Natural killer cell treated with Interleukin-12 subunit alpha and Interleukin-12 subunit beta and Interleukin-15 and Interleukin-18, amount 100 ng/mL, for 72 hours (primary cell): ENCODE results near the gene LAPTM4A. TPM values are rescaled to one million over a fixed set of nuclear protein-coding genes. Genes with fewer than 3 reads are reported as not detected.

Experiments
- ATAC-seq, 2 donors: fragments of 150-1000 bp; cut with Tn5 transposase in 1 of 2; sonication (Bioruptor Pico), chemical (Tn5 transposase) in 1 of 2; 2 replicates each; pipeline ENCODE4 v1.10.0; 2021
- DNase-seq: peaks from one replicate; pipeline ENCODE4 v3.0.0; 2022; ENCODE audit warnings: low spot score
- H3K27ac Mint-ChIP-seq, 2 donors: 1 replicate in 1 of 2; 2 replicates in 1 of 2; pipeline ENCODE4 v1.8.0; 2022; ENCODE audit warnings: mixed read lengths in 2 of 2, mild to moderate bottlenecking in 1 of 2, moderate library complexity in 1 of 2
- H3K27me3 Mint-ChIP-seq, 2 donors: 1 replicate in 1 of 2; 2 replicates in 1 of 2; pipeline ENCODE4 v1.8.0; 2022; ENCODE audit warnings: mixed read lengths in 2 of 2
- H3K36me3 Mint-ChIP-seq: one replicate; pipeline ENCODE4 v1.8.0; 2022; ENCODE audit warnings: mixed read lengths
- H3K4me1 Mint-ChIP-seq, 2 donors: 1 replicate in 1 of 2; 2 replicates in 1 of 2; pipeline ENCODE4 v1.8.0; 2022; ENCODE audit warnings: low read depth in 2 of 2, mixed read lengths in 2 of 2, mild to moderate bottlenecking in 1 of 2
- H3K4me3 Mint-ChIP-seq: one replicate; pipeline ENCODE4 v1.8.0; 2022; ENCODE audit warnings: mixed read lengths
- H3K9me3 Mint-ChIP-seq: 2 replicates; pipeline ENCODE4 v1.8.0; 2022; ENCODE audit warnings: mixed read lengths
- total RNA-seq, 2 donors: library from RNA; stranded (reverse); gene quantifications; one replicate each; pipeline ENCODE4 v1.2.3, GENCODE V29; 2022

LAPTM4A gene
- 10 to 100 TPM; 13.2 to 37.2 TPM for total RNA-seq

GRCh38 chr2:20051532-20052228 lies at the start of gene LAPTM4A:
Gene LAPTM4A, minus strand, starts transcription at chr2:20051628. Its CDS starts 108 bp downstream, at chr2:20051520.
- Mint-ChIP-seq H3K9me3 (no peaks in the 10 kb centered on the region), H3K27ac (no peak within 1 kb of the TSS), H3K4me3 (no peak within 1 kb of the TSS), H3K27me3 (peaks cover 13 to 20% of the 10 kb centered on the region in 2 donors), H3K36me3 (no peaks in the 10 kb centered on the region), H3K4me1 (peaks cover 25 to 30% of the 10 kb centered on the region in 2 donors)
- DNase-seq (peak; percentile 99), ATAC-seq (peak; percentile 98 to 99)

DNA sequence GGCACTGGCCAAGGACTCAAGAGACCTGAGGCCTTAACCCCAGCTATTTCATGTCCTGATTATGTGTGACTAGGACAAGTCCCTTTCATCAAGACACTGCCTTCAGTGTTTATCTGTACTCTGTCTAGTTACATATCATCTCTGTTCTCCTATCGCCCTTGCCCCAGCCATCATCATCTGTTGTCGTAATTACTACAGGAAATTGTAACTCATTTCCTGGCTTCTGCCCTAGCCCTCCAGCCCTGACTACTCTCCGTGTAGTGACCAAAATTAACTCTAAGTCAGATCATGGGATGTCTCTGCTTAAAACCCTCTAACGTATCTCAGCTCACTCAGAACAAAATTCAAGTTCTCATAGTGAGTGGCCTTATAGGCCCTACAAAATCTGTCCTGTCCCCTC lies 49.3 kb upstream of the LAPTM4A start:
- Mint-ChIP-seq H3K27me3 (peaks cover 8 to 30% of the 10 kb centered on the region in 2 donors), H3K36me3 (no peaks in the 10 kb centered on the region), H3K27ac (no peak overlapping the region), H3K9me3 (no peaks in the 10 kb centered on the region), H3K4me1 (no peaks in the 10 kb centered on the region), H3K4me3 (no peak overlapping the region)
- ATAC-seq (no peak), DNase-seq (no peak)

DNA sequence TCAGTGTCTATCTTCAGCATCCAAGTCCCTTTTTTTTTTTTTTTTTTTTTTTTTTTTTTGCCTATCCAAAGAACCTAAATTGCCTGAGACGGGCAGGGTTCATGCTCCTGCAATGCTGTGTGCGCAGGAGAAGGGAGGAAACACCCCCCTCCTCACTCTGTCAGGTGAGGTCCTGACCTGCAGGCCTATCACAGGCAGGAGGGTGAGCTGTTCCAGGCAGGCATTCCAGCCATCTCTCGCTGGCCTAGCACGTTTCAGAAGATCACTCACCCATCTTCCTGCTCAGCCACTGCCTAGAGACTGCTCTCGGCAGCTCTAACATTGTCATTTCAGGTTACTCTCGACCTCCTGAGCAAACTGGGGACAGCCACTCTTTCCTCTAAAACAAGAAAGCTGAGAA lies 48.4 kb upstream of the LAPTM4A start:
- H3K4me3 Mint-ChIP-seq: no peak overlapping the region
- H3K27me3 Mint-ChIP-seq: peaks cover 5 to 25% of the 10 kb centered on the region in 2 donors
- no peaks in the 10 kb centered on the region for H3K4me1 Mint-ChIP-seq
- DNase-seq (no peak), ATAC-seq (no peak)
- H3K36me3 Mint-ChIP-seq: no peaks in the 10 kb centered on the region
- no peaks in the 10 kb centered on the region for H3K9me3 Mint-ChIP-seq
- no peak overlapping the region for H3K27ac Mint-ChIP-seq

GRCh38 chr2:20097889-20098714 lies 46.7 kb upstream of the LAPTM4A start:
- peaks cover 5 to 27% of the 10 kb centered on the region in 2 donors for H3K27me3 Mint-ChIP-seq
- peak; percentile 81 to 85 for ATAC-seq
- H3K27ac Mint-ChIP-seq: no peak overlapping the region
- H3K9me3 Mint-ChIP-seq: no peaks in the 10 kb centered on the region
- H3K36me3 Mint-ChIP-seq: no peaks in the 10 kb centered on the region
- H3K4me1 Mint-ChIP-seq: no peaks in the 10 kb centered on the region
- H3K4me3 Mint-ChIP-seq: no peak overlapping the region
- DNase-seq: peak; percentile 79

- Mint-ChIP-seq H3K4me1 (no peaks in the 10 kb centered on the region), H3K36me3 (no peaks in the 10 kb centered on the region), H3K27me3 (peaks cover 6 to 27% of the 10 kb centered on the region in 2 donors), H3K27ac (no peak overlapping the region), H3K9me3 (no peaks in the 10 kb centered on the region), H3K4me3 (no peak overlapping the region)
- no peak for ATAC-seq
- no peak for DNase-seq
Measured at GRCh38 chr2:20095469-20095868, 44.0 kb upstream of the LAPTM4A start.

DNA sequence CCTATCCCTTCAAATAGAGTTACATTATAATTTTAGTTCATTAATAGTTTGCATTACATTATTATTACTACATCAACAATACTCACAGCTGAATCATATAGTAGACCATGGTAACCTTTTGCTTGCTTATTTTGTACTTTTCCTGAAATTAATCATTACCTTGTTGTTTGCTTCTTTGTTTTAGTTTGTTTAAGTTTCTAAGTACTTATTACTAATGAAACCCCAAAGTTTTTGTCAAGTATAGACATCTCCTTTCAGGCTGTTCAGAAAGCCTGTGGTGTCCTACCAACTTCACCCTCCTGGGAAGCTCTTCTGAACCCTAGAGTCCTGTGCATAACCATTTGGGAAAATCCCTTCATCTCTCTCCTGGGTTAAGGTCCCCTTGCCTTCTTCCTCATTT lies 43.5 kb upstream of the LAPTM4A start:
- Mint-ChIP-seq H3K9me3 (no peaks in the 10 kb centered on the region), H3K4me1 (no peaks in the 10 kb centered on the region), H3K4me3 (no peak overlapping the region), H3K27me3 (peaks cover 6 to 23% of the 10 kb centered on the region in 2 donors), H3K36me3 (no peaks in the 10 kb centered on the region), H3K27ac (no peak overlapping the region)
- DNase-seq (no peak), ATAC-seq (no peak)

GRCh38 chr2:20094142-20094755 lies 42.8 kb upstream of the LAPTM4A start:
- H3K27ac Mint-ChIP-seq: no peak overlapping the region
- no peaks in the 10 kb centered on the region for H3K9me3 Mint-ChIP-seq
- DNase-seq (no peak), ATAC-seq (no peak)
- H3K36me3 Mint-ChIP-seq: no peaks in the 10 kb centered on the region
- no peak overlapping the region for H3K4me3 Mint-ChIP-seq
- H3K4me1 Mint-ChIP-seq: no peaks in the 10 kb centered on the region
- peaks cover 8 to 23% of the 10 kb centered on the region in 2 donors for H3K27me3 Mint-ChIP-seq

- H3K36me3 Mint-ChIP-seq: no peaks in the 10 kb centered on the region
- no peak overlapping the region for H3K4me3 Mint-ChIP-seq
- H3K9me3 Mint-ChIP-seq: no peaks in the 10 kb centered on the region
- DNase-seq (no peak), ATAC-seq (no peak)
- no peak overlapping the region for H3K27ac Mint-ChIP-seq
- no peaks in the 10 kb centered on the region for H3K4me1 Mint-ChIP-seq
- H3K27me3 Mint-ChIP-seq: peaks cover 10 to 27% of the 10 kb centered on the region in 2 donors
Measured at GRCh38 chr2:20093263-20094141, 42.1 kb upstream of the LAPTM4A start.

GRCh38 chr2:20092901-20093235 lies 41.4 kb upstream of the LAPTM4A start:
- Mint-ChIP-seq H3K4me1 (no peaks in the 10 kb centered on the region), H3K4me3 (no peak overlapping the region), H3K9me3 (no peaks in the 10 kb centered on the region), H3K27me3 (peaks cover 11 to 31% of the 10 kb centered on the region in 2 donors), H3K27ac (no peak overlapping the region), H3K36me3 (no peaks in the 10 kb centered on the region)
- ATAC-seq: no peak
- DNase-seq: no peak

DNA sequence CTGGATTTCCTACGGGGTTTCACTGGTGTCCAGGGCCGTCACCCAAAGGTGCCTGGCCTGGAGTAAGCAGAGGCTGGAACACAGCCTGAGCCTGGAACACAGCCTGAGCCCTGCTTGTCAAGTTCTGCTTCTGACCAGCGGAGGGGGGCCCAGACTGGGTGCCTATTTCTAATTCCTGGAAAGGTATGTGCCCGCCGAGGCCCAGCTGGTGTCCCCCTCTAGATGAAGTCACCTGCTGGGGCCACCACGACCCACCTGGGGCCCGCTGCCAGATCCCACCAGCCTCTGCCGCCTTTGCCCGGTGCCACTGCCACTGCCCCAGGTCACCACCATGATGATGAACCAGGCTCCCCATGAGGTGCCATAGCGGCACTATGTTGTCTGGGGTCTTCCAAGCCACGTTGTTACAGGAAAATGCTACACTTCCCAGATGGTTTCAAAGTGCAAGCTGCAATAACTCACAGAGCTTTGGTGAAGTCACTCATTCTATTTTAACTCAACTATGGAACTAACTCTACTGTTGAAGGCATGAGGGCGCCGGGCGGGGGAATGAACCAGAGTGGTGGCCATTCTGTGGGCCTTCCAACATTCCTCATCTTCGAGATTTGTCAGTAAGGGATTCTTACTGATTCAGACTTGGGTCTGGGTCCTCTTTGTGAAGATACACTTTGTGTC lies 40.9 kb upstream of the LAPTM4A start:
- H3K9me3 Mint-ChIP-seq: no peaks in the 10 kb centered on the region
- H3K27ac Mint-ChIP-seq: no peak overlapping the region
- DNase-seq (no peak), ATAC-seq (no peak)
- no peak overlapping the region for H3K4me3 Mint-ChIP-seq
- H3K4me1 Mint-ChIP-seq: no peaks in the 10 kb centered on the region
- no peaks in the 10 kb centered on the region for H3K36me3 Mint-ChIP-seq
- H3K27me3 Mint-ChIP-seq: peaks cover 11 to 31% of the 10 kb centered on the region in 2 donors

DNA sequence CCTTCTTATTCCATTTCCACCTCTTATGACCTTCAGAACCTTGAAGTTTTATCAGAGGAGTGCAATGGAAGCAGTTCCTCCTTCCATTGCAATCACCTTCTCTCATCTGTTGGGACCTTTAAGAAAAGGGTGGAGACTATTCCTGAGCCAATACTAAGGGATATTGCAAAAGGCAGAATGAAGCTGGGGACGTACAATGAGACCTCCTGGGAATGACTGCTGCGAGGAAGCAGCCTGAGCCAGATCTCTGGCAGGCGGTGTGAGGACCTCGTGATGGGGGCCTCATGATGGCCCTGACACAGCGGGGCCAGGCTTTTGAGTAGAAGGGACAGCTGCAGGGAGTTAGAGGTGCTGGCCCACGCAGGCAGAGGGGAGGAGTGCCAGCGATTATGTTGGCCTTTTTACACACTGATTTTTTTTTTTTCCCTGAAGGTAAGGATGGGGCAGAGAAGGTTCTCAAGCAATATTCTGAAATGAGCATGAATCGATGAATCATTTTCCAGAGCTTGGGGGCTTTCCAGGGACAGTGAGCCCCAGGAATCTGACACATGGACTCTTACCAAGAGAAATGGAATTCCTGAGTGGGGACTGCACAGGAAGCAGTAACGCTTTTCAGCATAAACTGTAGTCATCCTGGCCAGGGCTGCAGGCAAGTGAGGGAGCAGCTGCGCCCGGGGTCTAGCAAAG lies 40.0 kb upstream of the LAPTM4A start:
- Mint-ChIP-seq H3K27ac (no peak overlapping the region), H3K9me3 (no peaks in the 10 kb centered on the region), H3K4me3 (no peak overlapping the region), H3K27me3 (peaks cover 11 to 31% of the 10 kb centered on the region in 2 donors), H3K4me1 (no peaks in the 10 kb centered on the region), H3K36me3 (no peaks in the 10 kb centered on the region)
- ATAC-seq: no peak
- no peak for DNase-seq

DNA sequence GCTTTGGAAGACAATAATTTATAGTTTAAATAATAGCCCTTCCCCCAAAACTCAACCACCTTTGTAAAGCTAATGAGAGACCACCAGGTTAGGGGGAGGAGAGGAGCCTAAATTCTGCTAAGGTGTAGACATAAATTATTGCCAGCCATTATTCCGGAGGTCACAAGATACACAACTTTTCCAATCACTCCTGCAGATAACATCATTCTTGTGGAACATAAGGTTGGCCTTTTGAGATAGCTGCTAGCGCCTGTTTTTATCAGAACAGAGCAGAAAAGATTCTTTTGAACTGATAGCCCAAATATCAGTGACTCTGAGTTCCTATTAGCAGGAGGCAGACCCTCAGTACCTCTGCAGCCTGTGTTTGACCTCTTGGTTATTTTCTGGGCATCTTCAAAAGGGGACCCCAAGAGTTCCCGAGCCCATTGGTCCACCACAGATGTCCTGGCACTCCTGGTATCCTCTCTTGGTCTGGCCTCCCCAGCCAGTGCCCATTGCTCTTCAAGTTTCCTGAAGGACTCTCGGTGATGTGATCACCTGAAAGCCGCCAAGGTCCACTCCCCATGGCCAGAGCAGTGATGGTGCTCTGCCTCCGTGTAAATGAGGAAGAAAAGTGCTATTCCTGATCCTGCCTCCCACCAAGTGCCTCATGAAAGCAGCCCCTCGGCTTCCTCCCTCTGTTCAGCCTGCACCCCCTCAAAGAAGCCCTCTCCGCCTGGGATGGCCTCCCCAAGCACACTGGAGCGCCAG lies 38.5 kb upstream of the LAPTM4A start:
- DNase-seq (no peak), ATAC-seq (no peak)
- Mint-ChIP-seq H3K36me3 (no peaks in the 10 kb centered on the region), H3K27me3 (peaks cover 11 to 31% of the 10 kb centered on the region in 2 donors), H3K27ac (no peak overlapping the region), H3K4me1 (no peaks in the 10 kb centered on the region), H3K4me3 (no peak overlapping the region), H3K9me3 (no peaks in the 10 kb centered on the region)
